Measurements from ENCODE around the gene GBA3. TPM values are rescaled to one million over a fixed set of nuclear protein-coding genes. Genes with fewer than 3 reads are reported as not detected.

Gene GBA3
- total RNA-seq, 2 donors from 2014 or later: not detected

- no peak overlapping the region for H3K4me3 Mint-ChIP-seq
- ATAC-seq (replicated peaks): no peak
- no peaks in the 10 kb centered on the region for H3K27me3 Mint-ChIP-seq
- no peaks in the 10 kb centered on the region for H3K36me3 Mint-ChIP-seq (ENCODE audit: low read depth)
- H3K27ac Mint-ChIP-seq: no peak overlapping the region
- peaks cover 12% of the 10 kb centered on the region for H3K9me3 Mint-ChIP-seq
- no peaks in the 10 kb centered on the region for H3K4me1 Mint-ChIP-seq
These were observed 27.4 kb downstream of the GBA3 start for GRCh38 chr4:22720091-22720490.

- Mint-ChIP-seq H3K9me3 (peaks cover 13% of the 10 kb centered on the region), H3K27me3 (no peaks in the 10 kb centered on the region)
These were observed 28.5 kb downstream of the GBA3 start for GRCh38 chr4:22721204-22721603.

GRCh38 chr4:22730021-22730420 lies 37.3 kb downstream of the GBA3 start:
- no peaks in the 10 kb centered on the region for H3K4me1 Mint-ChIP-seq
- peaks cover 10% of the 10 kb centered on the region for H3K9me3 Mint-ChIP-seq
- no peak for ATAC-seq (replicated peaks)
- no peaks in the 10 kb centered on the region for H3K27me3 Mint-ChIP-seq
- no peak overlapping the region for H3K27ac Mint-ChIP-seq
- no peak overlapping the region for H3K4me3 Mint-ChIP-seq
- H3K36me3 Mint-ChIP-seq (ENCODE audit: low read depth): no peaks in the 10 kb centered on the region

More at GRCh38 chr4:22721204-22721603, 28.5 kb downstream of the GBA3 start:
- ATAC-seq (replicated peaks): no peak
- H3K4me3 Mint-ChIP-seq: no peak overlapping the region
- H3K4me1 Mint-ChIP-seq: no peaks in the 10 kb centered on the region
- no peak overlapping the region for H3K27ac Mint-ChIP-seq
- no peaks in the 10 kb centered on the region for H3K36me3 Mint-ChIP-seq (ENCODE audit: low read depth)

GRCh38 chr4:22733816-22734215 lies 41.1 kb downstream of the GBA3 start:
- ATAC-seq (replicated peaks): no peak

GRCh38 chr4:22736912-22737311 lies 44.2 kb downstream of the GBA3 start:
- H3K4me1 Mint-ChIP-seq: no peaks in the 10 kb centered on the region
- no peak overlapping the region for H3K27ac Mint-ChIP-seq
- no peak for ATAC-seq (replicated peaks)
- no peaks in the 10 kb centered on the region for H3K27me3 Mint-ChIP-seq
- H3K9me3 Mint-ChIP-seq: peaks cover 9% of the 10 kb centered on the region
- no peaks in the 10 kb centered on the region for H3K36me3 Mint-ChIP-seq (ENCODE audit: low read depth)
- no peak overlapping the region for H3K4me3 Mint-ChIP-seq

More at GRCh38 chr4:22733816-22734215, 41.1 kb downstream of the GBA3 start:
- Mint-ChIP-seq H3K9me3 (peaks cover 8% of the 10 kb centered on the region), H3K4me3 (no peak overlapping the region), H3K27me3 (no peaks in the 10 kb centered on the region), H3K27ac (no peak overlapping the region), H3K36me3 (ENCODE audit: low read depth) (no peaks in the 10 kb centered on the region), H3K4me1 (no peaks in the 10 kb centered on the region)

- H3K27ac Mint-ChIP-seq: no peak overlapping the region
These were observed 47.2 kb downstream of the GBA3 start for GRCh38 chr4:22739968-22740367.

GRCh38 chr4:22741744-22742143 lies 49.0 kb downstream of the GBA3 start:
- no peak overlapping the region for H3K4me3 Mint-ChIP-seq
- no peaks in the 10 kb centered on the region for H3K4me1 Mint-ChIP-seq
- ATAC-seq (replicated peaks): no peak
- H3K9me3 Mint-ChIP-seq: peaks cover 19% of the 10 kb centered on the region
- no peaks in the 10 kb centered on the region for H3K36me3 Mint-ChIP-seq (ENCODE audit: low read depth)
- H3K27ac Mint-ChIP-seq: no peak overlapping the region
- H3K27me3 Mint-ChIP-seq: no peaks in the 10 kb centered on the region

More at GRCh38 chr4:22739968-22740367, 47.2 kb downstream of the GBA3 start:
- no peak for ATAC-seq (replicated peaks)
- no peaks in the 10 kb centered on the region for H3K4me1 Mint-ChIP-seq
- H3K4me3 Mint-ChIP-seq: no peak overlapping the region
- no peaks in the 10 kb centered on the region for H3K27me3 Mint-ChIP-seq
- peaks cover 11% of the 10 kb centered on the region for H3K9me3 Mint-ChIP-seq
- H3K36me3 Mint-ChIP-seq (ENCODE audit: low read depth): no peaks in the 10 kb centered on the region

- Mint-ChIP-seq H3K27me3 (no peaks in the 10 kb centered on the region), H3K27ac (no peak overlapping the region)
These were observed 50.6 kb downstream of the GBA3 start for GRCh38 chr4:22743290-22743689.

GRCh38 chr4:22744478-22745062 lies 51.8 kb downstream of the GBA3 start:
- Mint-ChIP-seq H3K27ac (no peak overlapping the region), H3K4me1 (no peaks in the 10 kb centered on the region), H3K27me3 (no peaks in the 10 kb centered on the region), H3K4me3 (no peak overlapping the region), H3K36me3 (ENCODE audit: low read depth) (no peaks in the 10 kb centered on the region), H3K9me3 (peaks cover 19% of the 10 kb centered on the region)
- no peak for ATAC-seq (replicated peaks)

More at GRCh38 chr4:22743290-22743689, 50.6 kb downstream of the GBA3 start:
- H3K9me3 Mint-ChIP-seq: peaks cover 19% of the 10 kb centered on the region
- H3K4me1 Mint-ChIP-seq: no peaks in the 10 kb centered on the region
- ATAC-seq (replicated peaks): no peak
- H3K36me3 Mint-ChIP-seq (ENCODE audit: low read depth): no peaks in the 10 kb centered on the region
- no peak overlapping the region for H3K4me3 Mint-ChIP-seq

GRCh38 chr4:22745234-22745633 lies 52.5 kb downstream of the GBA3 start:
- H3K4me1 Mint-ChIP-seq: no peaks in the 10 kb centered on the region
- ATAC-seq (replicated peaks): no peak
- peaks cover 19% of the 10 kb centered on the region for H3K9me3 Mint-ChIP-seq
- no peak overlapping the region for H3K4me3 Mint-ChIP-seq
- H3K36me3 Mint-ChIP-seq (ENCODE audit: low read depth): no peaks in the 10 kb centered on the region
- H3K27me3 Mint-ChIP-seq: no peaks in the 10 kb centered on the region
- H3K27ac Mint-ChIP-seq: no peak overlapping the region

- no peaks in the 10 kb centered on the region for H3K36me3 Mint-ChIP-seq (ENCODE audit: low read depth)
- H3K27ac Mint-ChIP-seq: no peak overlapping the region
- H3K27me3 Mint-ChIP-seq: no peaks in the 10 kb centered on the region
- H3K4me1 Mint-ChIP-seq: no peaks in the 10 kb centered on the region
- no peak overlapping the region for H3K4me3 Mint-ChIP-seq
- peaks cover 16% of the 10 kb centered on the region for H3K9me3 Mint-ChIP-seq
- no peak for ATAC-seq (replicated peaks)
These were observed 61.4 kb downstream of the GBA3 start for GRCh38 chr4:22754116-22754515.

- no peaks in the 10 kb centered on the region for H3K4me1 Mint-ChIP-seq
- H3K4me3 Mint-ChIP-seq: no peak overlapping the region
- H3K27me3 Mint-ChIP-seq: no peaks in the 10 kb centered on the region
These were observed 69.8 kb downstream of the GBA3 start for GRCh38 chr4:22762548-22762947.

GRCh38 chr4:22764183-22764582 lies 71.4 kb downstream of the GBA3 start:
- H3K27me3 Mint-ChIP-seq: no peaks in the 10 kb centered on the region
- no peak for ATAC-seq (replicated peaks)

More at GRCh38 chr4:22762548-22762947, 69.8 kb downstream of the GBA3 start:
- no peak for ATAC-seq (replicated peaks)
- no peak overlapping the region for H3K27ac Mint-ChIP-seq
- no peaks in the 10 kb centered on the region for H3K36me3 Mint-ChIP-seq (ENCODE audit: low read depth)
- H3K9me3 Mint-ChIP-seq: peaks cover 17% of the 10 kb centered on the region

GRCh38 chr4:22766068-22766467 lies 73.3 kb downstream of the GBA3 start:
- Mint-ChIP-seq H3K27ac (no peak overlapping the region), H3K4me3 (no peak overlapping the region), H3K4me1 (no peaks in the 10 kb centered on the region), H3K9me3 (peaks cover 7% of the 10 kb centered on the region), H3K36me3 (ENCODE audit: low read depth) (no peaks in the 10 kb centered on the region), H3K27me3 (no peaks in the 10 kb centered on the region)
- ATAC-seq (replicated peaks): no peak

More at GRCh38 chr4:22764183-22764582, 71.4 kb downstream of the GBA3 start:
- Mint-ChIP-seq H3K9me3 (peaks cover 10% of the 10 kb centered on the region), H3K4me3 (no peak overlapping the region), H3K27ac (no peak overlapping the region), H3K36me3 (ENCODE audit: low read depth) (no peaks in the 10 kb centered on the region), H3K4me1 (no peaks in the 10 kb centered on the region)

GRCh38 chr4:22778547-22779163 lies 85.9 kb downstream of the GBA3 start:
- no peaks in the 10 kb centered on the region for H3K27me3 Mint-ChIP-seq
- H3K36me3 Mint-ChIP-seq (ENCODE audit: low read depth): no peaks in the 10 kb centered on the region
- H3K4me3 Mint-ChIP-seq: no peak overlapping the region
- no peaks in the 10 kb centered on the region for H3K4me1 Mint-ChIP-seq
- peaks cover 19% of the 10 kb centered on the region for H3K9me3 Mint-ChIP-seq
- H3K27ac Mint-ChIP-seq: no peak overlapping the region
- no peak for ATAC-seq (replicated peaks)

Measured in activated T-helper 17 cell treated with anti-CD3 and anti-CD28 coated beads, Interleukin-2, amount 50 U/mL, for 72 hours (primary cell).